Loucy (cell line): ENCODE data around the gene SRC.

ENCODE experiments used
- H2AFZ ChIP-seq: fragments of 200-600 bp; sonication (generic); 2 replicates; pipeline ENCODE4 v1.6.0; 2016; ENCODE audit warnings: antibody characterized with exemption, mild to moderate bottlenecking, low read length, moderate library complexity
- H3F3A ChIP-seq: fragments of 200-600 bp; 2 replicates; pipeline ENCODE4 v1.6.0; 2016; ENCODE audit warnings: antibody characterized with exemption, low read depth, mild to moderate bottlenecking
- H3K27me3 ChIP-seq: fragments of 200-600 bp; sonication (generic); 2 replicates; pipeline ENCODE4 v1.6.1; 2014; ENCODE audit warnings: low read length, mild to moderate bottlenecking; ENCODE audit not compliant: insufficient read depth, poor library complexity, severe bottlenecking
- H3K36me3 ChIP-seq: fragments of 200-600 bp; sonication (generic); 2 replicates; pipeline ENCODE4 v1.6.1; 2016; ENCODE audit warnings: low read length; ENCODE audit not compliant: insufficient read depth
- H3K4me1 ChIP-seq: fragments of 200-600 bp; sonication (generic); 2 replicates; pipeline ENCODE4 v1.5.1; 2014; ENCODE audit warnings: low read length, mild to moderate bottlenecking; ENCODE audit not compliant: insufficient read depth, poor library complexity, severe bottlenecking
- H3K4me2 ChIP-seq: fragments of 200-600 bp; sonication (generic); 2 replicates; pipeline ENCODE4 v1.6.0; 2014; ENCODE audit warnings: antibody characterized with exemption, low read length, low read depth, mild to moderate bottlenecking; ENCODE audit not compliant: poor library complexity, severe bottlenecking
- H3K4me3 ChIP-seq: fragments of 200-600 bp; sonication (generic); 2 replicates; pipeline ENCODE4 v1.5.1; 2014; ENCODE audit warnings: low read length, mild to moderate bottlenecking, mixed read lengths; ENCODE audit not compliant: poor library complexity, severe bottlenecking
- H3K79me2 ChIP-seq: fragments of 200-600 bp; sonication (generic); 2 replicates; pipeline ENCODE4 v1.6.1; 2014; ENCODE audit warnings: low read length; ENCODE audit not compliant: insufficient read depth
- H3K9ac ChIP-seq: fragments of 200-600 bp; sonication (generic); 2 replicates; pipeline ENCODE4 v1.6.0; 2014; ENCODE audit warnings: mild to moderate bottlenecking, low read depth, low read length, moderate library complexity; ENCODE audit not compliant: poor library complexity, severe bottlenecking
- H3K9me2 ChIP-seq: fragments of 200-600 bp; sonication (generic); replicated peaks from 2 replicates; pipeline ENCODE4 v1.6.1; 2016; ENCODE audit warnings: low read depth, low read length, mixed read lengths
- H3K9me3 ChIP-seq: fragments of 200-600 bp; sonication (generic); 2 replicates; pipeline ENCODE4 v1.6.1; 2014; ENCODE audit warnings: mild to moderate bottlenecking, antibody characterized with exemption, low read length, low read depth; ENCODE audit not compliant: insufficient read depth
- H4K20me1 ChIP-seq: fragments of 200-600 bp; sonication (generic); 2 replicates; pipeline ENCODE4 v1.6.0; 2014; ENCODE audit warnings: antibody characterized with exemption, low read length, mild to moderate bottlenecking; ENCODE audit not compliant: insufficient read depth, poor library complexity, severe bottlenecking
- EZH2phosphoT487 ChIP-seq: fragments of 200-600 bp; IDR thresholded peaks from 2 replicates; pipeline ENCODE4 v1.6.1; 2018; ENCODE audit warnings: antibody characterized with exemption, mild to moderate bottlenecking, moderate library complexity, borderline replicate concordance
- TF ChIP-seq, protein P1 (sequence below): fragments of 200-600 bp; sonication (generic); conservative IDR thresholded peaks from 2 replicates; pipeline ENCODE4 v1.5.1; 2014; ENCODE audit warnings: mild to moderate bottlenecking, antibody characterized with exemption, low read length

SRC gene

DNA sequence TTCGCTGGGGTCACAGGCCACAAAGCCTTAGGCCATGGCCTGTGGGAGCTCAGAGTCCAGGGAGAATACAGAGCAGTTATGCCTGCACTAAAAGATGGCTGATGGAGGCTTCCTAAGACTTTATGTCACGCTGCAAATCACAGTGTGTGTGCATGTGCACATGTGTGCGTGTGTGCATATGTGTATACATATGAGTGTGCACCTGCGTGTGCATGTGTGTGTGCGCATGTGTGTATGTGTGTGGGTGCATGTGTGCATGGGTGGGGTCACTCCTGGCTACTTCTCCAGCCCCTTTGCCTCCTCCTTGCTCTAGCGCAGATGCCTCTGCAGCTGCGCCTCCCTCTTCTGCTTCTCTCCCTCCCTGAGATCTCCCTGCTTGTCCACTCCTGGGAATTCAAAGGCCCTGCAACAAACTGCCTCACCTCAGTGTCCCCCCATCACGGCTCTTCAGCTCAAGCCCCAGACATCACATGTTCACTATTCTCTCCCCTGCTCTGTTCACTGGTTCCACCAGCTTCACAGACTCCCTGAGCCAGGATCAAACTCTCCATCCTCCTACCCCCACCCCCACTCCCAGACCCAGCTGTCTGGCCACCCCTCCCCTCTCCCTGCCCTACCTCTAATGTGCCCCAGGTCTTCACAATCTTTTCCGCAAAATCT, 90.7 kb downstream of the SRC start:
- no peaks in the 10 kb centered on the region for H3K79me2 ChIP-seq
- no peaks in the 10 kb centered on the region for H3K27me3 ChIP-seq
- H3K4me3 ChIP-seq: no peak overlapping the region
- H3K9ac ChIP-seq: no peak overlapping the region
- TF ChIP-seq, protein P1, sequence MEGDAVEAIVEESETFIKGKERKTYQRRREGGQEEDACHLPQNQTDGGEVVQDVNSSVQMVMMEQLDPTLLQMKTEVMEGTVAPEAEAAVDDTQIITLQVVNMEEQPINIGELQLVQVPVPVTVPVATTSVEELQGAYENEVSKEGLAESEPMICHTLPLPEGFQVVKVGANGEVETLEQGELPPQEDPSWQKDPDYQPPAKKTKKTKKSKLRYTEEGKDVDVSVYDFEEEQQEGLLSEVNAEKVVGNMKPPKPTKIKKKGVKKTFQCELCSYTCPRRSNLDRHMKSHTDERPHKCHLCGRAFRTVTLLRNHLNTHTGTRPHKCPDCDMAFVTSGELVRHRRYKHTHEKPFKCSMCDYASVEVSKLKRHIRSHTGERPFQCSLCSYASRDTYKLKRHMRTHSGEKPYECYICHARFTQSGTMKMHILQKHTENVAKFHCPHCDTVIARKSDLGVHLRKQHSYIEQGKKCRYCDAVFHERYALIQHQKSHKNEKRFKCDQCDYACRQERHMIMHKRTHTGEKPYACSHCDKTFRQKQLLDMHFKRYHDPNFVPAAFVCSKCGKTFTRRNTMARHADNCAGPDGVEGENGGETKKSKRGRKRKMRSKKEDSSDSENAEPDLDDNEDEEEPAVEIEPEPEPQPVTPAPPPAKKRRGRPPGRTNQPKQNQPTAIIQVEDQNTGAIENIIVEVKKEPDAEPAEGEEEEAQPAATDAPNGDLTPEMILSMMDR: no peak
- no peak overlapping the region for H2AFZ ChIP-seq
- no peaks in the 10 kb centered on the region for H3K9me3 ChIP-seq
- peaks cover 3% of the 10 kb centered on the region for H3K4me1 ChIP-seq
- H3F3A ChIP-seq: no peaks in the 10 kb centered on the region
- H4K20me1 ChIP-seq: no peaks in the 10 kb centered on the region
- no peaks in the 10 kb centered on the region for H3K9me2 ChIP-seq
- H3K36me3 ChIP-seq: no peaks in the 10 kb centered on the region
- no peak overlapping the region for H3K4me2 ChIP-seq

DNA sequence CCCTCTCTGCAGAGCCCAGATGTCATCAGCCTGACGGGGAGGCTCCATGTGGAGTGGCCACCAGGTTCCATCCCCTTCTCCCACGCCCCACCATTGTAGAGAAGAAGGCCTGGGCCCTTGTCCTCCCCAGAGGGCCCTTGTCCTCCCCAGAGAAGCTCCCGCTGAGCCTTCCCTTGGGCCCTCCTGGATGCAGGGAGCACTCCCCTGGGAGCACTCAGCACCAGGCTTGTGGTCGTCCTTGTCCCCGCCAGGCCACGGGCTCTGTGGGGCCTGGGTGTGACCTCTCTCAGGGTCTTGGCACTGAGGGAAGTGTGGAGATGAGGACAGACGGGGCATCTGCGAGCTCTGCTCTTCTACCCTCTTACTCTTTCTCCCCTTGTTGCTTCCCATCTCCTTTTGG, 91.7 kb downstream of the SRC start:
- Histone ChIP-seq H3K27me3 (no peaks in the 10 kb centered on the region), H3K9ac (no peak overlapping the region), H4K20me1 (no peaks in the 10 kb centered on the region), H3K79me2 (no peaks in the 10 kb centered on the region), H3F3A (no peaks in the 10 kb centered on the region), H2AFZ (no peak overlapping the region), H3K9me3 (no peaks in the 10 kb centered on the region), H3K36me3 (no peaks in the 10 kb centered on the region), H3K4me2 (no peak overlapping the region), H3K4me3 (no peak overlapping the region), H3K9me2 (no peaks in the 10 kb centered on the region), H3K4me1 (peaks cover 3% of the 10 kb centered on the region)
- no peak for TF ChIP-seq EZH2phosphoT487

DNA sequence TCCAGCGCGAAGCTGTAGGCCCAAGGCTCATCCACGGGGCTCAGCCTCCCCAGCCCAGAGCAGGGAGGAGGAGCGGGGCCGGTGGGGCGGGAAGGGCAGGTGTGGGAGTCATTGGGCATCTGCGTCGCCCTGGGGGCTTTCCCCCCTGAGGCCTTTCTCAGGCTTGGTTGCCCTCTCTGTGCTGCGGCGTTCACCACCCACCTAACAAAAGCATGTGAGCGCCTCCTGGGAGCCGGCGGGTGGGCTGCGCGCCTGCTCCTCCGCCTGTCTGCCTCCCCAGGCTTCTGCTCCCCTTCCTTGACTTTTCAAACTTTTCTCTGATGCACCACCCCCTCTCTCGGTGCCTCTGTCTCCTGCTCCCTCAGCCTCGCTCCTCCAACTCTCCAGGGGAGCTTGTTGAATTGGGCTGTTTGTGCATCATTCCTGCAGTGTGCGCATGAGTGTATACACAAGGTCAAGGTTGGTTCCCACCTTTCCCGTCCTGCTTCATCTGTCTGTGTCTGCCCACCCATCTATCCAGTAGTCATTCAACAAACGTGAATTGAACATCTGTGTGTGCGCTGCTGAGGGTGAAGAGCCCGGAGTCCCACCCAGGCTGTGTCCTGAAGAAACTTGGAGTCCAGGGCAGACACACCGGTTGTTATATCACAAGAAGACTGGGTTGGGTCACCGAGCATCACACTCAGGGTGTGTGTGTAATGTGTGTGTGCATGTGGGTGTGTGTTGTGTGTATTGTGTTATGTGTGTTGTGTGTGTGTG, 92.7 kb downstream of the SRC start:
- H3K9me2 ChIP-seq: no peaks in the 10 kb centered on the region
- H3K4me3 ChIP-seq: no peak overlapping the region
- H3K27me3 ChIP-seq: no peaks in the 10 kb centered on the region
- H3F3A ChIP-seq: no peaks in the 10 kb centered on the region
- no peak overlapping the region for H3K9ac ChIP-seq
- H3K9me3 ChIP-seq: no peaks in the 10 kb centered on the region
- no peak overlapping the region for H3K4me2 ChIP-seq
- H3K4me1 ChIP-seq: peaks cover 7% of the 10 kb centered on the region
- H3K36me3 ChIP-seq: no peaks in the 10 kb centered on the region
- no peak overlapping the region for H2AFZ ChIP-seq
- H3K79me2 ChIP-seq: no peaks in the 10 kb centered on the region
- H4K20me1 ChIP-seq: no peaks in the 10 kb centered on the region
- TF ChIP-seq, protein P1: no peak
- no peak for TF ChIP-seq EZH2phosphoT487
